H9 (cell line): ENCODE measurements around the gene NDUFC2. TPM values are rescaled to one million over a fixed set of nuclear protein-coding genes. Genes with fewer than 3 reads are reported as not detected.

Experiments used
- DNase-seq: peaks from one replicate; pipeline ENCODE4 v3.0.0-alpha.2; 2017
- H2AFZ ChIP-seq: one replicate; pipeline ENCODE4 v1.6.1; 2013; ENCODE audit warnings: mild to moderate bottlenecking, low read length, control low read depth, moderate library complexity
- H2AK5ac ChIP-seq: 2 replicates; pipeline ENCODE4 v1.6.1; 2013; ENCODE audit warnings: low read length, control low read depth, mixed read lengths; ENCODE audit not compliant: insufficient read length
- H2BK120ac ChIP-seq: one replicate; pipeline ENCODE4 v1.6.1; 2013; ENCODE audit warnings: low read depth, mild to moderate bottlenecking, low read length, control low read depth, inconsistent platforms; ENCODE audit not compliant: poor library complexity, severe bottlenecking
- H2BK12ac ChIP-seq: 2 replicates; pipeline ENCODE4 v1.6.1; 2013; ENCODE audit warnings: low read length, control low read depth, mixed read lengths, low read depth; ENCODE audit not compliant: insufficient read length
- H2BK15ac ChIP-seq: 2 replicates; pipeline ENCODE4 v1.6.1; 2013; ENCODE audit warnings: low read depth, low read length, control low read depth
- H2BK20ac ChIP-seq: one replicate; pipeline ENCODE4 v1.6.1; 2013; ENCODE audit warnings: low read depth, mild to moderate bottlenecking, low read length, control low read depth, inconsistent platforms; ENCODE audit not compliant: poor library complexity, severe bottlenecking
- H2BK5ac ChIP-seq: 2 replicates; pipeline ENCODE4 v1.6.1; 2013; ENCODE audit warnings: low read length, control low read depth, mixed read lengths; ENCODE audit not compliant: insufficient read length
- H3K14ac ChIP-seq: 2 replicates; pipeline ENCODE4 v1.6.1; 2013; ENCODE audit warnings: low read length, control low read depth; ENCODE audit not compliant: insufficient read depth
- H3K18ac ChIP-seq: 2 replicates; pipeline ENCODE4 v1.6.1; 2013; ENCODE audit warnings: low read depth, mild to moderate bottlenecking, mixed read lengths, low read length, control low read depth; ENCODE audit not compliant: insufficient read length
- H3K23ac ChIP-seq: 2 replicates; pipeline ENCODE4 v1.6.1; 2013; ENCODE audit warnings: low read length, control low read depth, mixed read lengths, low read depth; ENCODE audit not compliant: insufficient read length
- H3K23me2 ChIP-seq: 2 replicates; pipeline ENCODE4 v1.6.1; 2013; ENCODE audit warnings: low read depth, mild to moderate bottlenecking, mixed read lengths, low read length, control low read depth; ENCODE audit not compliant: insufficient read length, poor library complexity, severe bottlenecking
- H3K27ac ChIP-seq: 2 replicates; pipeline ENCODE4 v1.5.1; 2013; ENCODE audit warnings: low read length, control low read depth, mixed read lengths, low read depth; ENCODE audit not compliant: insufficient read length
- H3K27me3 ChIP-seq: 2 replicates; pipeline ENCODE4 v1.6.1; 2013; ENCODE audit warnings: low read length, control low read depth, inconsistent platforms; ENCODE audit not compliant: insufficient read depth
- H3K4ac ChIP-seq: 2 replicates; pipeline ENCODE4 v1.6.1; 2013; ENCODE audit warnings: low read depth, mild to moderate bottlenecking, control low read depth, inconsistent platforms, low read length, moderate library complexity
- H3K4me1 ChIP-seq: 2 replicates; pipeline ENCODE4 v1.6.1; 2013; ENCODE audit warnings: low read length, control low read depth, inconsistent platforms; ENCODE audit not compliant: insufficient read depth
- H3K4me2 ChIP-seq: 2 replicates; pipeline ENCODE4 v1.6.1; 2013; ENCODE audit warnings: low read length, control low read depth, mixed read lengths; ENCODE audit not compliant: insufficient read length, insufficient read depth
- H3K56ac ChIP-seq: 2 replicates; pipeline ENCODE4 v1.6.1; 2013; ENCODE audit warnings: low read depth, mild to moderate bottlenecking, mixed read lengths, low read length, control low read depth; ENCODE audit not compliant: insufficient read length
- H3K79me1 ChIP-seq: 2 replicates; pipeline ENCODE4 v1.6.1; 2013; ENCODE audit warnings: low read depth, mild to moderate bottlenecking, moderate library complexity, low read length, control low read depth, inconsistent platforms; ENCODE audit not compliant: insufficient read depth, poor library complexity, severe bottlenecking
- H3K79me2 ChIP-seq: 2 replicates; pipeline ENCODE4 v1.6.1; 2013; ENCODE audit warnings: low read length, control low read depth, inconsistent platforms; ENCODE audit not compliant: insufficient read depth
- H3K9ac ChIP-seq: 2 replicates; pipeline ENCODE4 v1.6.1; 2013; ENCODE audit warnings: low read length, control low read depth, mixed read lengths; ENCODE audit not compliant: insufficient read length; ENCODE audit errors: extremely low read depth
- H3K9me3 ChIP-seq: one replicate; pipeline ENCODE4 v1.6.1; 2013; ENCODE audit warnings: low read depth, low read length, inconsistent platforms; ENCODE audit not compliant: control insufficient read depth
- H3T11ph ChIP-seq: one replicate; pipeline ENCODE4 v1.6.1; 2013; ENCODE audit warnings: mild to moderate bottlenecking, low read length, control low read depth, inconsistent platforms
- H4K20me1 ChIP-seq: one replicate; pipeline ENCODE4 v1.6.1; 2013; ENCODE audit not compliant: control insufficient read depth, insufficient read length, insufficient read depth
- H4K5ac ChIP-seq: 2 replicates; pipeline ENCODE4 v1.6.1; 2013; ENCODE audit warnings: low read depth, mild to moderate bottlenecking, mixed read lengths, low read length, control low read depth; ENCODE audit not compliant: insufficient read length
- H4K8ac ChIP-seq: replicated peaks from 2 replicates; pipeline ENCODE4 v1.6.1; 2013; ENCODE audit warnings: low read length, control low read depth, mixed read lengths, low read depth; ENCODE audit not compliant: insufficient read length
- H4K91ac ChIP-seq: 2 replicates; pipeline ENCODE4 v1.6.1; 2013; ENCODE audit warnings: low read depth, mild to moderate bottlenecking, moderate library complexity, mixed read lengths, low read length, control low read depth; ENCODE audit not compliant: insufficient read length
- H3K27ac Mint-ChIP-seq, 3 experiments: 2 replicates in 2 of 3; 3 replicates in 1 of 3; pipeline ENCODE4 v1.8.0; 2020 to 2021; ENCODE audit warnings: mixed read lengths in 3 of 3, mild to moderate bottlenecking in 1 of 3, moderate library complexity in 1 of 3
- H3K27me3 Mint-ChIP-seq: 2 replicates; pipeline ENCODE4 v1.8.0; 2021; ENCODE audit warnings: low read depth, mild to moderate bottlenecking, moderate library complexity, mixed read lengths
- H3K36me3 Mint-ChIP-seq, 3 experiments: 2 replicates in 2 of 3; 3 replicates in 1 of 3; pipeline ENCODE4 v1.8.0; 2020 to 2021; ENCODE audit warnings: low read depth in 3 of 3, mixed read lengths in 3 of 3; ENCODE audit not compliant: insufficient read depth in 1 of 3
- H3K4me1 Mint-ChIP-seq, 2 experiments: 2 replicates each; pipeline ENCODE4 v1.8.0; 2020; ENCODE audit warnings: mixed read lengths in 2 of 2
- H3K4me3 Mint-ChIP-seq, 2 experiments: 2 replicates in 1 of 2; 3 replicates in 1 of 2; pipeline ENCODE4 v1.8.0; 2020 to 2021; ENCODE audit warnings: mild to moderate bottlenecking in 2 of 2, mixed read lengths in 2 of 2, moderate library complexity in 1 of 2
- H3K9me3 Mint-ChIP-seq, 2 experiments: 2 replicates in 1 of 2; 3 replicates in 1 of 2; pipeline ENCODE4 v1.8.0; 2020; ENCODE audit warnings: mild to moderate bottlenecking in 2 of 2, mixed read lengths in 2 of 2, moderate library complexity in 1 of 2
- CTCF ChIP-seq: fragments of 200-600 bp; sonication (generic); conservative IDR thresholded peaks from 3 replicates; pipeline ENCODE4 v1.8.0; 2021; ENCODE audit warnings: antibody characterized with exemption, mild to moderate bottlenecking
- WGBS: extraction: QIAGEN DNeasy Blood & Tissue Kit; methylation state at CpG from one replicate; pipeline ENCODE4 v1.1.7; 2013; ENCODE audit warnings: missing lambda C conversion rate, low lambda C conversion rate, mixed read lengths; ENCODE audit not compliant: insufficient read length; ENCODE audit errors: extremely low coverage; 5-methylcytosine and 5-hydroxymethylcytosine counted together
- total RNA-seq: library from RNA; stranded (reverse); gene quantifications from 2 replicates; pipeline ENCODE4 v1.2.1, GENCODE V29; 2021

The NDUFC2 gene
- total RNA-seq, 1 experiment from 2014 or later: 247 TPM

- Histone ChIP-seq H3K23me2 (no peaks in the 10 kb centered on the region), H3K56ac (no peak overlapping the region), H2AK5ac (no peak overlapping the region), H2AFZ (no peak overlapping the region), H2BK20ac (no peak overlapping the region), H3K4ac (no peak overlapping the region), H3K4me1 (no peaks in the 10 kb centered on the region), H4K91ac (no peak overlapping the region), H3K27me3 (no peaks in the 10 kb centered on the region), H3K79me1 (no peaks in the 10 kb centered on the region), H4K8ac (no peak overlapping the region), H3K9ac (no peak overlapping the region), H2BK12ac (no peak overlapping the region), H3K14ac (no peak overlapping the region), H3K79me2 (peaks cover 11% of the 10 kb centered on the region; the same call in 1 of the 2 replicates), H3T11ph (no peak overlapping the region), H4K20me1 (no peaks in the 10 kb centered on the region), H2BK120ac (no peak overlapping the region), H3K4me2 (no peak overlapping the region), H3K23ac (no peak overlapping the region), H2BK5ac (no peak overlapping the region), H2BK15ac (no peak overlapping the region), H3K9me3 (no peaks in the 10 kb centered on the region), H4K5ac (no peak overlapping the region), H3K27ac (no peak overlapping the region), H3K18ac (no peak overlapping the region)
- Mint-ChIP-seq H3K9me3 (no peaks in the 10 kb centered on the region), H3K36me3 (peaks cover 18 to 47% (median 42%) of the 10 kb centered on the region in 3 experiments; a peak in 6 of 7 replicates), H3K27ac (no peak overlapping the region), H3K4me1 (peaks cover 0 to 4% of the 10 kb centered on the region in 2 experiments; a peak in 2 of 4 replicates), H3K27me3 (no peaks in the 10 kb centered on the region), H3K4me3 (no peak overlapping the region)
- no CpG with 5 or more reads among the region's 4 CpGs for WGBS
- no peak for TF ChIP-seq CTCF
- DNase-seq: no peak
These were observed 7.2 kb downstream of the NDUFC2 start for GRCh38 chr11:78072455-78072854.
